ENCODE data around the gene RETREG3. TPM values are rescaled to one million over a fixed set of nuclear protein-coding genes. Genes with fewer than 3 reads are reported as not detected.

Gene RETREG3
- total and polyA plus RNA-seq, 2 of the 4 experiments (the other 2 are of a cell fraction), result 18.1 to 44.1 TPM

GRCh38 chr17:42603318-42603717, 5.9 kb downstream of the RETREG3 start:
- dilution Hi-C loops (cut with HindIII; ENCODE audit: low sequenced_read_pairs, unreplicated experiment) (no loop called here), in situ Hi-C loops (cut with MboI; ENCODE audit: low sequenced_read_pairs) (no loop called here), intact Hi-C loops (cut with micrococcal nuclease) (no loop called here)
- Histone ChIP-seq H3K4me3 (ENCODE audit: insufficient read depth, low read depth, low read length) (no peak overlapping the region), H3K27me3 (ENCODE audit: control insufficient read depth, insufficient read depth, low read length) (no peaks in the 10 kb centered on the region), H2BK120ac (ENCODE audit: low read depth, low read length) (no peak overlapping the region), H4K91ac (ENCODE audit: insufficient read depth, low read depth, low read length) (no peak overlapping the region), H3K18ac (ENCODE audit: low read depth, low read length) (no peak overlapping the region), H3K9me1 (ENCODE audit: insufficient read depth, low read length) (peaks cover 7% of the 10 kb centered on the region), H3K4ac (ENCODE audit: low read depth, low read length) (no peak overlapping the region), H2AFZ (replicated peaks; ENCODE audit: low read length, poor library complexity) (no peak overlapping the region), H3K79me1 (ENCODE audit: low read depth in 1 of 2, low read length in 2 of 2) (peaks cover 17 to 75% of the 10 kb centered on the region in 2 experiments), H3K27ac (ENCODE audit: insufficient read depth, low read length) (no peak overlapping the region), H3K4me2 (ENCODE audit: low read depth, low read length) (no peak overlapping the region), H3K56ac (ENCODE audit: extremely low read depth, insufficient read depth, low read length) (no peak overlapping the region), H2AK9ac (replicated peaks; ENCODE audit: low read depth, low read length, poor library complexity) (no peak overlapping the region), H4K20me1 (ENCODE audit: insufficient read depth, low read length) (peaks cover 67% of the 10 kb centered on the region), H4K8ac (ENCODE audit: low read depth in 2 of 2, low read length in 2 of 2) (no peak overlapping the region), H3K4me1 (ENCODE audit: control insufficient read depth, insufficient read depth, low read length) (no peaks in the 10 kb centered on the region), H2BK5ac (ENCODE audit: low read depth, low read length, poor library complexity, severe bottlenecking) (no peak overlapping the region), H3K23ac (ENCODE audit: low read depth, low read length) (no peak overlapping the region), H2AK5ac (ENCODE audit: low read depth, low read length) (no peak overlapping the region), H3K36me3 (ENCODE audit: control insufficient read depth, insufficient read depth, low read length) (peaks cover 5% of the 10 kb centered on the region), H2BK20ac (ENCODE audit: low read depth, low read length) (no peak overlapping the region), H3K9ac (ENCODE audit: low read depth, low read length) (no peak overlapping the region), H3K9me3 (ENCODE audit: control insufficient read depth, insufficient read depth, low read length) (no peaks in the 10 kb centered on the region), H4K5ac (ENCODE audit: low read depth, low read length) (no peak overlapping the region), H2BK15ac (ENCODE audit: low read depth, low read length) (no peak overlapping the region), H3K14ac (replicated peaks; ENCODE audit: low read depth, low read length) (no peak overlapping the region)
- ChIA-PET CTCF (no interaction called here), POLR2A (ENCODE audit: unreplicated experiment) (no interaction called here)
- no peak for TF ChIP-seq CTCF (conservative IDR thresholded peaks at IDR 0.05; ENCODE audit: low read depth, low read length)
- ATAC-seq (ENCODE audit: low read depth), result no peak
- no CpG with 5 or more reads among the region's 7 CpGs for WGBS, 2 experiments (ENCODE audit: extremely low coverage in 2 of 2, insufficient read length in 1 of 2)
- no peak for DNase-seq
- no TSS peak for BruUV-seq (replicated peaks)

All from IMR-90 (cell line).